K562 (cell line): ENCODE measurements around the gene BTD. TPM values are rescaled to one million over a fixed set of nuclear protein-coding genes. Genes with fewer than 3 reads are reported as not detected.

Source experiments
- ATAC-seq: fragments of 200-7000 bp; cut with Tn5 transposase; 3 replicates; pipeline ENCODE4 v1.9.1; 2020; ENCODE audit warnings: moderate library complexity
- BruUV-seq: library from RNA; stranded (reverse); fragments of 400-500 nt; replicated peaks from 2 replicates; lab custom pipeline; 2021; lab: Mats Ljungman, UMichigan
- CTCF ChIA-PET: fragments of 300-600 bp; formaldehyde crosslinking; extraction: SDS; loops from one replicate; lab custom pipeline; 2021; ENCODE audit warnings: low intra/inter-chr PET ratio; lab: Yijun Ruan, JAX
- POLR2A ChIA-PET: fragments of 300-600, 350-650 bp; sonication (Branson Sonifier 250); formaldehyde crosslinking; extraction: SDS; loops from one replicate; lab custom pipeline; 2021; ENCODE audit warnings: antibody characterized with exemption, inconsistent platforms; lab: Yijun Ruan, JAX
- DNase-seq, 4 experiments: peaks; one replicate each; pipeline versions ENCODE4 v3.0.0 to v3.0.0-alpha.2; 2011 to 2018; ENCODE audit warnings: low spot score in 3 of 4, mixed read lengths in 3 of 4; ENCODE audit errors: extremely low read depth in 1 of 4
- FAIRE-seq: peaks from 2 replicates; lab custom pipeline; 2011; peaks lifted over from hg19 to GRCh38; lab: Jason Lieb, UNC
- H2AFZ ChIP-seq: 2 replicates; pipeline ENCODE4 v1.6.0; 2011; ENCODE audit warnings: low read depth, low read length, control low read depth, inconsistent platforms
- H3K27ac ChIP-seq: fragments of 200-600 bp; 3 replicates; pipeline ENCODE4 v1.8.0; 2011; ENCODE audit warnings: low read depth, mild to moderate bottlenecking, control low read depth, inconsistent platforms, low read length, moderate library complexity, mixed read lengths; ENCODE audit errors: extremely low read depth
- H3K27me3 ChIP-seq, 2 experiments: fragments of 300-600 bp in 1 of 2; 2 replicates in 1 of 2; 3 replicates in 1 of 2; pipeline versions ENCODE4 v1.6.0 to v1.8.0; 2011; ENCODE audit warnings: inconsistent platforms in 2 of 2, low read length in 2 of 2, mild to moderate bottlenecking in 1 of 2, mixed read lengths in 1 of 2, moderate library complexity in 1 of 2; ENCODE audit not compliant: control insufficient read depth in 2 of 2, insufficient read depth in 2 of 2
- H3K36me3 ChIP-seq: fragments of 300-600 bp; 3 replicates; pipeline ENCODE4 v1.8.0; 2011; ENCODE audit warnings: mild to moderate bottlenecking, low read length, inconsistent platforms; ENCODE audit not compliant: control insufficient read depth, insufficient read depth
- H3K4me1 ChIP-seq, 2 experiments: fragments of 200-600 bp in 1 of 2; replicated peaks in 1 of 2; 2 replicates in 1 of 2; 3 replicates in 1 of 2; pipeline versions ENCODE4 v1.5.1 to v1.8.0; 2011; ENCODE audit warnings: inconsistent platforms in 2 of 2, low read length in 2 of 2, mild to moderate bottlenecking in 1 of 2, mixed read lengths in 1 of 2, moderate library complexity in 1 of 2; ENCODE audit not compliant: control insufficient read depth in 2 of 2, insufficient read depth in 2 of 2
- H3K4me2 ChIP-seq: 2 replicates; pipeline ENCODE4 v1.6.1; 2011; ENCODE audit warnings: low read length, control low read depth, inconsistent platforms, mixed read lengths; ENCODE audit not compliant: insufficient read depth
- H3K4me3 ChIP-seq: fragments of 200-600 bp; sonication (generic), shearing (Covaris generic); 2 replicates; pipeline ENCODE4 v1.5.1; 2016; ENCODE audit warnings: control low read depth, inconsistent platforms
- H3K79me2 ChIP-seq: fragments of 200-600 bp; 3 replicates; pipeline ENCODE4 v1.8.0; 2011; ENCODE audit warnings: low read length, inconsistent platforms; ENCODE audit not compliant: control insufficient read depth, insufficient read depth
- H3K9ac ChIP-seq, 2 experiments: 2 replicates each; pipeline versions ENCODE4 v1.6.0 to v1.6.1; 2011; ENCODE audit warnings: low read depth in 2 of 2, low read length in 2 of 2, control low read depth in 1 of 2, inconsistent platforms in 1 of 2, mild to moderate bottlenecking in 1 of 2, mixed read lengths in 1 of 2; ENCODE audit not compliant: insufficient read depth in 1 of 2
- H3K9me1 ChIP-seq: one replicate; pipeline ENCODE4 v1.6.0; 2011; ENCODE audit warnings: inconsistent platforms, mild to moderate bottlenecking, low read length, moderate library complexity; ENCODE audit not compliant: control insufficient read depth, insufficient read depth
- H3K9me3 ChIP-seq: replicated peaks from 2 replicates; pipeline ENCODE4 v1.5.1; 2011; ENCODE audit warnings: low read depth, low read length, inconsistent platforms; ENCODE audit not compliant: control insufficient read depth, insufficient read depth
- H4K20me1 ChIP-seq: replicated peaks from 2 replicates; pipeline ENCODE4 v1.6.1; 2011; ENCODE audit warnings: low read length, inconsistent platforms, mixed read lengths; ENCODE audit not compliant: control insufficient read depth, insufficient read depth
- ARID1B ChIP-seq: fragments of 450-650 bp; IDR thresholded peaks from 2 replicates; pipeline ENCODE4 v1.6.1; 2016; ENCODE audit warnings: antibody characterized with exemption, mild to moderate bottlenecking, inconsistent platforms
- CEBPG ChIP-seq, 3 experiments: fragments of 200-800 bp in 1 of 3; sonication (Bioruptor generic) in 1 of 3; sonication (generic) in 1 of 3; formaldehyde crosslinking in 1 of 3; IDR thresholded peaks in 2 of 3; conservative IDR thresholded peaks in 1 of 3; 2 replicates each; pipeline versions ENCODE4 v1.6.1 to v1.8.0; 2016 to 2022; ENCODE audit warnings: missing compliant biosample characterization in 2 of 3, missing genetic modification characterization in 2 of 3, mild to moderate bottlenecking in 1 of 3, missing genetic modification reagents in 1 of 3
- GTF2E2 ChIP-seq: fragments of 200-800 bp; sonication (Bioruptor generic); IDR thresholded peaks from 2 replicates; pipeline ENCODE4 v1.6.1; 2016; ENCODE audit warnings: missing genetic modification characterization, missing compliant biosample characterization
- NCOR1 ChIP-seq: fragments of 450-650 bp; IDR thresholded peaks from 2 replicates; pipeline ENCODE4 v1.6.1; 2016; ENCODE audit warnings: mild to moderate bottlenecking, moderate library complexity
- NFIC ChIP-seq: fragments of 450-650 bp; IDR thresholded peaks from 2 replicates; pipeline ENCODE4 v1.6.1; 2017; ENCODE audit warnings: mild to moderate bottlenecking, inconsistent platforms
- NFXL1 ChIP-seq: fragments of 450-650 bp; formaldehyde crosslinking; IDR thresholded peaks from 2 replicates; pipeline ENCODE4 v1.4.0; 2021; ENCODE audit warnings: mild to moderate bottlenecking
- POLR2H ChIP-seq: IDR thresholded peaks from 2 replicates; pipeline ENCODE4 v1.6.1; 2016; ENCODE audit warnings: missing genetic modification characterization, low read depth, mild to moderate bottlenecking, control low read depth, missing compliant biosample characterization, moderate library complexity
- RAD21 ChIP-seq, 2 experiments: fragments of 250-450 bp in 1 of 2; fragments of 450-650 bp in 1 of 2; sonication (Bioruptor Pico) in 1 of 2; formaldehyde crosslinking in 1 of 2; IDR thresholded peaks in 1 of 2; conservative IDR thresholded peaks in 1 of 2; 2 replicates each; pipeline versions ENCODE4 v1.4.0 to v1.8.0; 2020 to 2022; ENCODE audit warnings: mild to moderate bottlenecking in 2 of 2, moderate library complexity in 1 of 2
- SIN3A ChIP-seq, 2 experiments: fragments of 150-350 bp in 1 of 2; IDR thresholded peaks; 2 replicates each; pipeline ENCODE4 v1.6.1; 2011 to 2016; ENCODE audit warnings: borderline replicate concordance in 2 of 2, low read depth in 2 of 2, low read length in 2 of 2, mild to moderate bottlenecking in 2 of 2, moderate library complexity in 2 of 2; ENCODE audit not compliant: control insufficient read depth in 1 of 2
- SMAD4 ChIP-seq: fragments of 250-450 bp; sonication (Bioruptor Pico); conservative IDR thresholded peaks from 2 replicates; pipeline ENCODE4 v1.8.0; 2021; ENCODE audit warnings: inconsistent platforms, mild to moderate bottlenecking, moderate library complexity
- SMARCA4 ChIP-seq: fragments of 450-650 bp; IDR thresholded peaks from 2 replicates; pipeline ENCODE4 v1.6.1; 2016
- TEAD1 ChIP-seq, 2 experiments: fragments of 450-650 bp in 1 of 2; sonication (generic) in 1 of 2; formaldehyde crosslinking; IDR thresholded peaks; 2 replicates each; pipeline versions ENCODE4 v1.4.0 to v1.8.0; 2020 to 2022; ENCODE audit warnings: mild to moderate bottlenecking in 2 of 2, missing genetic modification reagents in 1 of 2
- ZKSCAN8 ChIP-seq: fragments of 200-800 bp; sonication (Bioruptor generic); IDR thresholded peaks from 2 replicates; pipeline ENCODE4 v1.6.1; 2016; ENCODE audit warnings: missing genetic modification characterization, missing compliant biosample characterization
- ZNF165 ChIP-seq: fragments of 250-450 bp; sonication (Bioruptor Pico); IDR thresholded peaks from 2 replicates; pipeline ENCODE4 v1.4.0; 2020; ENCODE audit warnings: borderline replicate concordance
- ZSCAN32 ChIP-seq: fragments of 450-650 bp; formaldehyde crosslinking; IDR thresholded peaks from 2 replicates; pipeline ENCODE4 v1.4.0; 2020; ENCODE audit warnings: mild to moderate bottlenecking, moderate library complexity
- WGBS: fragments of 100-300 bp; shearing (Covaris generic); methylation state at CpG from one replicate; pipeline ENCODE4 v1.1.6; 2016; ENCODE audit warnings: low coverage, mixed read lengths; ENCODE audit not compliant: insufficient coverage; ENCODE audit errors: missing lambda C conversion rate; 5-methylcytosine and 5-hydroxymethylcytosine counted together
- in situ Hi-C: fragments of 300-500 bp; cut with MboI; formaldehyde crosslinking; loops from 4 replicates; pipeline ENCODE4 v1.15.0; 2018; ENCODE audit warnings: inconsistent platforms, mixed read lengths
- intact Hi-C: fragments of 100-400 bp; cut with micrococcal nuclease; formaldehyde crosslinking; loops from 2 replicates; pipeline ENCODE4 v1.14.2; 2022
- polyA plus RNA-seq, 8 experiments: library from polyadenylated mRNA; depleted of rRNA in 4 of 8; stranded (reverse) in 5 of 8; unstranded in 3 of 8; fragments of >200 nt; fragmentation: Nextera tagmentation in 2 of 8; fragmentation: Illumina TruSeq in 1 of 8; extraction: Ambion mirVana in 2 of 8; extraction: Trizol in 1 of 8; gene quantifications; 2 replicates each; pipeline versions ENCODE4 v1.2.1 to v1.2.3, GENCODE V29; 2011 to 2014; ENCODE audit warnings: inconsistent platforms in 1 of 8, missing spikeins in 1 of 8
- total RNA-seq, 7 experiments: library from RNA; depleted of rRNA in 6 of 7; stranded (reverse); fragments of >200 nt in 6 of 7; fragmentation: Illumina TruSeq in 2 of 7; extraction: Trizol in 2 of 7; gene quantifications; 2 replicates each; pipeline versions ENCODE4 v1.2.1 to v1.2.3, GENCODE V29; 2011 to 2021; ENCODE audit warnings: low replicate concordance in 1 of 7
- TF ChIP-seq, protein P1 (sequence below): fragments of 450-650 bp; IDR thresholded peaks from 2 replicates; pipeline ENCODE4 v1.6.1; 2014; ENCODE audit warnings: low read depth, mild to moderate bottlenecking, moderate library complexity, borderline replicate concordance

BTD gene
- total and polyA plus RNA-seq, 9 of the 15 experiments (the other 6 are each of a cell fraction or from before 2014, with no cell fraction given) = 6.6 to 26.2 (median 10.6) TPM

- Histone ChIP-seq H3K27me3 (no peaks in the 10 kb centered on the region), H3K79me2 (peaks cover 16% of the 10 kb centered on the region), H2AFZ (peak overlapping the region; percentile 93), H3K36me3 (peaks cover 26% of the 10 kb centered on the region; the same call in 2 of the 3 replicates), H3K4me1 (peaks cover 0 to 5% of the 10 kb centered on the region in 2 experiments; a peak in 2 of 5 replicates), H3K9me1 (no peaks in the 10 kb centered on the region), H3K9me3 (no peaks in the 10 kb centered on the region; the same call in 1 of the 2 replicates), H3K4me2 (peak overlapping the region; percentile 100), H4K20me1 (no peaks in the 10 kb centered on the region), H3K27ac (peak overlapping the region; percentile 74), H3K4me3 (peak overlapping the region; percentile 73), H3K9ac (peak overlapping the region; percentile 80 to 90)
- ChIA-PET CTCF (no interaction called here), POLR2A (interaction anchor here (0.5 to 1.5 kb wide), 16 partner anchors 8 to 619 kb away, joined by 3 to 13 read pairs (median 3); partner anchors contain the start of genes GALNT15 and MRPS25)
- 1% methylated on average over 9 of the region's 9 CpGs for WGBS
- in situ Hi-C loops = no loop called here
- no peak for FAIRE-seq
- BruUV-seq = TSS peak; percentile 91
- intact Hi-C loops = loop anchor here (5.0 kb wide), 1 partner anchor 260 kb away; no protein-coding TSS in a partner anchor
- peak; percentile 48 for ATAC-seq
- peak in 1 of 4 experiments; percentile 35 for DNase-seq
- TF ChIP-seq GTF2E2 (tag) (peak; percentile 5; the same call in 1 of the 2 replicates), CEBPG (CRISPR knock-in tag; IDR thresholded peaks at IDR 0.05) (peak; percentile 12; the same call in 1 of the 2 replicates), CEBPG (tag; conservative IDR thresholded peaks at IDR 0.05 in 1 of 2, IDR thresholded peaks at IDR 0.05 in 1 of 2) (no peak), SMAD4 (0 out of 2 replicates have a peak, but pooled peaks have one; percentile 69), ZNF165 (0 out of 2 replicates have a peak, but pooled peaks have one; percentile 31), POLR2H (peak; percentile 75), TEAD1 (CRISPR knock-in tag; IDR thresholded peaks at IDR 0.05) (no peak), NCOR1 (no peak), SMARCA4 (peak; percentile 46; the same call in 1 of the 2 replicates), SIN3A (IDR thresholded peaks at IDR 0.05; ENCODE audit: borderline replicate concordance in 2 of 2, control insufficient read depth in 1 of 2, low read depth in 2 of 2, low read length in 2 of 2) (peak in 1 of 2 experiments; percentile 8; a peak in 1 of 4 replicates), ZSCAN32 (CRISPR knock-in tag) (0 out of 2 replicates have a peak, but pooled peaks have one; percentile 19), ZKSCAN8 (CRISPR knock-in tag) (0 out of 2 replicates have a peak, but pooled peaks have one; percentile 35), NFIC (peak; percentile 47; the same call in 1 of the 2 replicates), RAD21 (CRISPR knock-in tag; conservative IDR thresholded peaks at IDR 0.05 in 1 of 2, IDR thresholded peaks at IDR 0.05 in 1 of 2) (peak in 1 of 2 experiments; percentile 4; a peak in 1 of 4 replicates), ARID1B (peak; percentile 29; the same call in 1 of the 2 replicates), NFXL1 (no peak)
- TF ChIP-seq, protein P1, sequence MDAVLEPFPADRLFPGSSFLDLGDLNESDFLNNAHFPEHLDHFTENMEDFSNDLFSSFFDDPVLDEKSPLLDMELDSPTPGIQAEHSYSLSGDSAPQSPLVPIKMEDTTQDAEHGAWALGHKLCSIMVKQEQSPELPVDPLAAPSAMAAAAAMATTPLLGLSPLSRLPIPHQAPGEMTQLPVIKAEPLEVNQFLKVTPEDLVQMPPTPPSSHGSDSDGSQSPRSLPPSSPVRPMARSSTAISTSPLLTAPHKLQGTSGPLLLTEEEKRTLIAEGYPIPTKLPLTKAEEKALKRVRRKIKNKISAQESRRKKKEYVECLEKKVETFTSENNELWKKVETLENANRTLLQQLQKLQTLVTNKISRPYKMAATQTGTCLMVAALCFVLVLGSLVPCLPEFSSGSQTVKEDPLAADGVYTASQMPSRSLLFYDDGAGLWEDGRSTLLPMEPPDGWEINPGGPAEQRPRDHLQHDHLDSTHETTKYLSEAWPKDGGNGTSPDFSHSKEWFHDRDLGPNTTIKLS = no peak; the same call in 1 of the 2 replicates
These were observed 596 bp downstream of the BTD start for GRCh38 chr3:15602146-15602536.
